ENCODE results near the gene SEC62. TPM values are rescaled to one million over a fixed set of nuclear protein-coding genes. Genes with fewer than 3 reads are reported as not detected.

Gene SEC62
- total and polyA plus RNA-seq, 9 of the 15 experiments (the other 6 are each of a cell fraction or from before 2014, with no cell fraction given), result 34.5 to 152 (median 51.8) TPM

- TF ChIP-seq ZNF23 (CRISPR knock-in tag; IDR thresholded peaks at IDR 0.05) (peak; percentile 75; the same call in 1 of the 2 replicates), GATA2 (CRISPR knock-in tag; IDR thresholded peaks at IDR 0.05) (0 out of 2 replicates have a peak, but pooled peaks have one; percentile 11), BRCA1 (IDR thresholded peaks at IDR 0.05) (no peak), BRCA1 (CRISPR knock-in tag; IDR thresholded peaks at IDR 0.05) (no peak), GABPA (tag; conservative IDR thresholded peaks at IDR 0.05; ENCODE audit: low read depth) (0 out of 2 replicates have a peak, but pooled peaks have one; percentile 29), POU5F1 (IDR thresholded peaks at IDR 0.05; ENCODE audit: borderline replicate concordance, low read depth, low read length, partially characterized antibody) (no peak), E2F8 (IDR thresholded peaks at IDR 0.05; ENCODE audit: low read depth, partially characterized antibody) (no peak), MEF2D (tag; conservative IDR thresholded peaks at IDR 0.05; ENCODE audit: low read depth) (peak; percentile 69; the same call in 1 of the 2 replicates), MAFG (tag; conservative IDR thresholded peaks at IDR 0.05) (no peak), L3MBTL2 (IDR thresholded peaks at IDR 0.05) (peak; percentile 52; the same call in 1 of the 2 replicates), CBX5 (IDR thresholded peaks at IDR 0.05; ENCODE audit: borderline replicate concordance, low read depth) (no peak), CHD1 (IDR thresholded peaks at IDR 0.05; ENCODE audit: low read length) (no peak), ZNF41 (CRISPR knock-in tag; conservative IDR thresholded peaks at IDR 0.05) (peak; percentile 75), TCF15 (CRISPR knock-in tag; IDR thresholded peaks at IDR 0.05) (no peak), MCM7 (IDR thresholded peaks at IDR 0.05) (no peak), ZNF444 (CRISPR knock-in tag; IDR thresholded peaks at IDR 0.05) (peak; percentile 72; the same call in 1 of the 2 replicates), ZNF766 (CRISPR knock-in tag; conservative IDR thresholded peaks at IDR 0.05) (peak; percentile 96), COPS2 (conservative IDR thresholded peaks at IDR 0.05) (no peak), HCFC1 (IDR thresholded peaks at IDR 0.05; ENCODE audit: low read depth, low read length) (no peak), ZNF347 (CRISPR knock-in tag; IDR thresholded peaks at IDR 0.05; ENCODE audit: low read depth) (no peak), ZNF395 (CRISPR knock-in tag; IDR thresholded peaks at IDR 0.05) (peak; percentile 90), PTBP1 (IDR thresholded peaks at IDR 0.05; ENCODE audit: low read depth, low read length) (no peak), ZNF316 (IDR thresholded peaks at IDR 0.05) (no peak), ZNF583 (CRISPR knock-in tag; IDR thresholded peaks at IDR 0.05) (peak; percentile 84; the same call in 1 of the 2 replicates), HMG20B (CRISPR knock-in tag; IDR thresholded peaks at IDR 0.05) (no peak), MYC (IDR thresholded peaks at IDR 0.05; ENCODE audit: low read depth, low read length) (no peak), MYC (CRISPR knock-in tag; IDR thresholded peaks at IDR 0.05; ENCODE audit: borderline replicate concordance, low read depth) (no peak), ZNF134 (CRISPR knock-in tag; conservative IDR thresholded peaks at IDR 0.05) (peak; percentile 41; the same call in 1 of the 2 replicates)
Measured at GRCh38 chr3:169953462-169954141, 13.0 kb upstream of the SEC62 start (continued).
